ENCODE results near the gene SLC29A1. TPM values are rescaled to one million over a fixed set of nuclear protein-coding genes. Genes with fewer than 3 reads are reported as not detected.

The SLC29A1 gene
- total RNA-seq, 1 donor, result 26.9 TPM

DNA sequence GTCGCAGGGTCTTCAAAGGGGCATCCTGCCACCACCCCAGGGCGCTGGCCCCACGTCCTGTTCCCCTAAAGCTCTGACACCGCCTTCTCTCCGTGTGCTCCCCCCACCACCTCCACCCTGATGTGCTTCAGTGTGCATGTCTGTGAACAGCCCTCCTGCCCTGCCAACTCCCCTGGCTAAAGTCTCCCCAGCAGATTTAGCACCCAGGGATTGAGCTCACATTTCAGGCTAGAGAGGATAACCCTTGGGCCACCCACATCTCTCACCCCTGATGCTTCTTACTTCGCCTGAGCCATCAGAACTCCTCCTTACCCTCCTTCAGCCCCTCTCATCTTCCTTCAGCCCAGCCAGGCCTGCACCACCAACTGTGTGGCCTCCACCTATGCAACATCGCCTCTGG lies 54.4 kb downstream of the SLC29A1 start:
- DNase-seq (ENCODE audit: low read depth in 2 of 3, low spot score in 2 of 3), result no peak

DNA sequence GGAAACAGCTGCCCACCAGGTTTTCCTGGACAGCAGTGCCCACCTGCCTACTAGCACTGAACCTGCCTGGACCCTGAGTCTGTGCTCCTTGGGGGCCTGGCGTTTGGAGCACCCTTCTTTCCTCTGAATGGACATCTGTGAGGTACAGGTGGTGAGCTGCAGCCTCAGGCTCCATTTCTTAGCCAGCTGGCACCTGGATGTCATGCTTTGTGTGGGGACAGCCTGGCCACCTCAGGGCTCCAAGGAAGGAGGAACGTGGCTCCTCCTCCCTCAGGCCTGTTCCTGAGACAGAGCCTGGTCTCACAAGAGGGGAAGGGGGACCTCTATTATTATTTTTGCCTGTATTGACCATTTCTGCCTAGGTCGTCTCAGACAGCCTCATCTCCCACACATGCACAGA lies 54.9 kb downstream of the SLC29A1 start:
- DNase-seq (ENCODE audit: low read depth in 2 of 3, low spot score in 2 of 3), result no peak

DNA sequence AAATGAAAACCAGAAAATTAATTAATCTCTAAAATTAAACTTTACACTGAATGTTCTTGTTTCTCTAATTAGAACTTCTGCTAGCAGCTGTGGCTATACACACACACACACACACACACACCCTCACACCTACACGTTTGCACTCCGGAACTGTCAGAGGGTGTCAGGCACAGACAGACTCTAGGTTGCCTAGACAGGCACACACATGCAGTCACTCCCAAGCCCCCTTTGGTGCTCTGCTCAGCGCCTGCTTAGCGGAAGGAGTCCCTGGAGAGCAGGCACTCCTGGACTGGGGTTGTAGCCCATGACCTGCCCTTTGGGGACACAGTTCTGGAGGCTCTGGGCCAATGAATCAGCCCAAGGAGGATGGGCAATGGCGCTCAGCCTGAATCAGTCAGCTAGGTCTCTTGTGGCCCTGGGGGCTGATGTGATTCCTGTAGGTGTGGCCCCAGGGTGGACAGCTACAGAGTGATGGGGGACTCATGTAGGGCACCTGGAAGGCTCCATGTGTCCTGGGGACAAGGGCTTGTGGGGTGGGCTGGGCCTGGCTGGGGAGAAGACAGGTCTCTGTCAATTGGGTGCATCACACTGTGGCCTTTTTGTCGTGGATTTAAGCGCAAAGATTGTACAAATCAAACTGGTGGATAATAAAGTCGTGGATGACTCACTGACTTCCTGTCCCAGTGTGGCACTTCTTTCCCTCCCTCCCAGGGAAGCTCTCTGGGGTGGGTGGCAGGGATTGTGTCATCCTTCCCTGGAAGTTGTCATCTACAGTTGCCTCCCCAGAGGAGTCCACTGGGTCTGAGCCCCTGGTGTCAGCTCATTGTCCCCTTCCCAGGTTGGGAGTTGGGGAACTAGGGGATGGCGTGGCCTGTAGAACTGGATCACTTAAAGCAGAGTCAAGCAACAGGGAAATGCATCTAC lies 55.6 kb downstream of the SLC29A1 start:
- DNase-seq (ENCODE audit: low read depth in 2 of 3, low spot score in 2 of 3), result no peak

Small RNA genes lying within 50 kb of the gene (small RNA-seq; reads per million reads assigned to genes)
- gene RN7SL811P, result not detected

Other genes starting within 250 kb of the SLC29A1 start
- 20.5 TPM for gene MRPL14, start 96.1 kb upstream of the SLC29A1 start, total RNA-seq
- 6.5 TPM for gene TMEM63B, start 96.0 kb upstream of the SLC29A1 start, total RNA-seq
- gene CAPN11, start 64.8 kb upstream of the SLC29A1 start, total RNA-seq, result 7.3 TPM
- 0.27 TPM for gene MYMX, start 6.7 kb upstream of the SLC29A1 start, total RNA-seq
- gene HSP90AB1, start 23.5 kb downstream of the SLC29A1 start, total RNA-seq, result 770 TPM
- gene SLC35B2, start 33.9 kb downstream of the SLC29A1 start, total RNA-seq, result 48.2 TPM
- 38.8 TPM for gene NFKBIE, start 42.0 kb downstream of the SLC29A1 start, total RNA-seq
- under 0.01 TPM for gene TMEM151B, start 46.9 kb downstream of the SLC29A1 start, total RNA-seq
- 19.9 TPM for gene AARS2, start 89.8 kb downstream of the SLC29A1 start, total RNA-seq
- not detected for gene SPATS1, start 119.1 kb downstream of the SLC29A1 start, total RNA-seq
- gene CDC5L, start 164.1 kb downstream of the SLC29A1 start, total RNA-seq, result 10.5 TPM

All from hematopoietic multipotent progenitor cell (in vitro differentiated cells).